ENCODE data around the gene ATG7.

ATG7 gene

GRCh38 chr3:11509173-11510000, 237.2 kb downstream of the ATG7 start:
- Histone ChIP-seq H3K9me3 (ENCODE audit: control insufficient read depth, insufficient read depth, low read depth, low read length) (no peaks in the 10 kb centered on the region), H3K4me3 (ENCODE audit: low read depth, low read length) (no peak overlapping the region), H3K36me3 (ENCODE audit: control insufficient read depth in 2 of 2, insufficient read depth in 1 of 2, low read length in 2 of 2) (no peaks in the 10 kb centered on the region), H3K27ac (ENCODE audit: extremely low read depth, low read depth, low read length) (peak overlapping the region; percentile 90), H3K4me1 (ENCODE audit: control insufficient read depth, insufficient read depth, low read length) (peaks cover 26% of the 10 kb centered on the region)
- ChIA-PET CTCF (interaction anchor here (0.5 to 1.1 kb wide), 5 partner anchors 23 to 353 kb away, joined by 3 to 7 read pairs (median 4); no protein-coding TSS in a partner anchor), POLR2A (interaction anchor here (1.1 to 1.4 kb wide), 2 partner anchors 25 to 72 kb away, joined by 3 read pairs; no protein-coding TSS in a partner anchor)
- TF ChIP-seq ZNF138 (tag by site-specific recombination; IDR thresholded peaks at IDR 0.05; ENCODE audit: borderline replicate concordance) (no peak), SP3 (tag by site-specific recombination; IDR thresholded peaks at IDR 0.05) (no peak), ZNF677 (tag by site-specific recombination; IDR thresholded peaks at IDR 0.05) (no peak), ZSCAN16 (tag by site-specific recombination; IDR thresholded peaks at IDR 0.05) (peak; percentile 71), ZNF366 (tag by site-specific recombination; conservative IDR thresholded peaks at IDR 0.05) (peak; percentile 63; the same call in 1 of the 2 replicates), ZNF473 (tag by site-specific recombination; IDR thresholded peaks at IDR 0.05) (no peak), ZNF24 (tag by site-specific recombination; IDR thresholded peaks at IDR 0.05) (peak; percentile 88), SALL2 (tag by site-specific recombination; IDR thresholded peaks at IDR 0.05; ENCODE audit: borderline replicate concordance) (no peak), ZNF518A (tag by site-specific recombination; conservative IDR thresholded peaks at IDR 0.05; ENCODE audit: low read depth) (peak; percentile 50; the same call in 1 of the 2 replicates), ZIC2 (tag by site-specific recombination; IDR thresholded peaks at IDR 0.05) (peak; percentile 66), ZNF544 (tag by site-specific recombination; IDR thresholded peaks at IDR 0.05) (no peak), ZNF132 (tag by site-specific recombination; IDR thresholded peaks at IDR 0.05; ENCODE audit: borderline replicate concordance) (no peak), ZNF2 (tag by site-specific recombination; IDR thresholded peaks at IDR 0.05) (peak; percentile 91), ZBTB10 (tag by site-specific recombination; IDR thresholded peaks at IDR 0.05) (no peak), ZBTB21 (tag by site-specific recombination; IDR thresholded peaks at IDR 0.05) (peak; percentile 80), ZNF398 (tag by site-specific recombination; IDR thresholded peaks at IDR 0.05) (no peak; the same call in none of the 2 replicates), ZFP69B (tag by site-specific recombination; IDR thresholded peaks at IDR 0.05) (peak; percentile 95), ZNF19 (tag by site-specific recombination; IDR thresholded peaks at IDR 0.05; ENCODE audit: low read depth) (0 out of 2 replicates have a peak, but pooled peaks have one; percentile 47), ZNF214 (tag by site-specific recombination; IDR thresholded peaks at IDR 0.05; ENCODE audit: borderline replicate concordance) (no peak), ZNF639 (tag by site-specific recombination; IDR thresholded peaks at IDR 0.05) (peak; percentile 45; the same call in 1 of the 2 replicates), ZSCAN23 (tag by site-specific recombination; IDR thresholded peaks at IDR 0.05) (peak; percentile 65; the same call in 1 of the 2 replicates), ZNF501 (tag by site-specific recombination; IDR thresholded peaks at IDR 0.05) (0 out of 2 replicates have a peak, but pooled peaks have one; percentile 3), ZNF248 (tag by site-specific recombination; IDR thresholded peaks at IDR 0.05) (no peak), ZNF18 (tag by site-specific recombination; IDR thresholded peaks at IDR 0.05) (peak; percentile 75; the same call in 1 of the 2 replicates)
